Gastrocnemius medialis (tissue), 4 donors: ENCODE results near the gene PTGES2. TPM values are rescaled to one million over a fixed set of nuclear protein-coding genes. Genes with fewer than 3 reads are reported as not detected.

Source experiments
- ATAC-seq, 2 donors: fragments of 150-250 bp; one replicate each; pipeline ENCODE4 v1.9.1; 2016
- DNase-seq, 2 donors: peaks; one replicate each; pipeline ENCODE4 v3.0.0-alpha.2; 2019
- H3K27ac ChIP-seq, 4 donors: fragments of 200-600 bp; sonication (generic); 1 replicate in 1 of 4; 2 replicates in 3 of 4; pipeline ENCODE4 v1.5.1; 2016 to 2018; ENCODE audit warnings: mild to moderate bottlenecking in 2 of 4, moderate library complexity in 1 of 4
- H3K27me3 ChIP-seq, 3 donors: fragments of 200-600 bp; sonication (generic) in 2 of 3; 1 replicate in 1 of 3; 2 replicates in 2 of 3; pipeline versions ENCODE4 v1.5.1 to v1.6.0; 2016 to 2019; ENCODE audit warnings: mild to moderate bottlenecking in 1 of 3, moderate library complexity in 1 of 3
- H3K36me3 ChIP-seq, 2 donors: fragments of 200-600 bp; sonication (generic) in 1 of 2; one replicate each; pipeline ENCODE4 v1.5.1; 2017 to 2018
- H3K4me1 ChIP-seq, 2 donors: fragments of 200-600 bp; sonication (generic) in 1 of 2; one replicate each; pipeline ENCODE4 v1.5.1; 2016 to 2017; ENCODE audit warnings: mild to moderate bottlenecking in 2 of 2
- H3K4me3 ChIP-seq, 4 donors: fragments of 200-600 bp; sonication (generic) in 3 of 4; 1 replicate in 1 of 4; 2 replicates in 3 of 4; pipeline ENCODE4 v1.5.1; 2016 to 2019; ENCODE audit warnings: mild to moderate bottlenecking in 2 of 4
- H3K9me3 ChIP-seq, 3 donors: fragments of 200-600 bp; sonication (generic) in 2 of 3; 1 replicate in 1 of 3; 2 replicates in 2 of 3; pipeline ENCODE4 v1.5.1; 2016 to 2019
- CTCF ChIP-seq, 5 experiments: fragments of 450-650 bp in 3 of 5; fragments of 200-600 bp in 2 of 5; sonication (generic) in 2 of 5; IDR thresholded peaks in 4 of 5; conservative IDR thresholded peaks in 1 of 5; 1 replicate in 4 of 5; 2 replicates in 1 of 5; pipeline ENCODE4 v1.5.1; 2016 to 2019; ENCODE audit warnings: antibody characterized with exemption in 5 of 5, mild to moderate bottlenecking in 3 of 5, moderate library complexity in 3 of 5
- POLR2A ChIP-seq, 2 donors: fragments of 450-650 bp; IDR thresholded peaks; one replicate each; pipeline ENCODE4 v1.6.1; 2017; ENCODE audit warnings: antibody characterized with exemption in 2 of 2, mild to moderate bottlenecking in 2 of 2, moderate library complexity in 2 of 2
- in situ Hi-C, 4 donors: fragments of 200-750 bp; cut with MboI; loops; one replicate each; pipeline versions ENCODE4 v1.15.0 to v1.8.0; 2017; ENCODE audit warnings: low sequenced_read_pairs in 4 of 4
- intact Hi-C: fragments of 100-400 bp; cut with DNase I; formaldehyde crosslinking; loops from one replicate; pipeline ENCODE4 v1.15.1; 2023; ENCODE audit warnings: low total_unique reads
- total RNA-seq, 4 donors: library from RNA; depleted of rRNA; stranded (reverse); fragments of >200 nt; gene quantifications; one replicate each; pipeline versions ENCODE4 v1.1.0 to v1.2.3, GENCODE V29; 2016

The PTGES2 gene
- total RNA-seq, 4 donors from 2014 or later, result 95.2 to 266 (median 155) TPM

GRCh38 chr9:128148509-128149000 lies 21.0 kb upstream of the PTGES2 start:
- in situ Hi-C loops (no loop called here), intact Hi-C loops (no loop called here)
- Histone ChIP-seq H3K4me3 (no peak overlapping the region), H3K27ac (no peak overlapping the region), H3K36me3 (no peaks in the 10 kb centered on the region), H3K9me3 (no peaks in the 10 kb centered on the region), H3K4me1 (peaks cover 0 to 8% of the 10 kb centered on the region in 2 donors), H3K27me3 (no peaks in the 10 kb centered on the region)
- no peak for DNase-seq
- no peak for ATAC-seq
- TF ChIP-seq POLR2A (IDR thresholded peaks at IDR 0.05) (no peak), CTCF (IDR thresholded peaks at IDR 0.05 in 4 of 5, conservative IDR thresholded peaks at IDR 0.05 in 1 of 5) (no peak)

GRCh38 chr9:128146591-128147120 lies 19.1 kb upstream of the PTGES2 start:
- Histone ChIP-seq H3K4me3 (no peak overlapping the region), H3K27ac (no peak overlapping the region), H3K9me3 (no peaks in the 10 kb centered on the region), H3K27me3 (no peaks in the 10 kb centered on the region), H3K36me3 (no peaks in the 10 kb centered on the region), H3K4me1 (peaks cover 0 to 8% of the 10 kb centered on the region in 2 donors)
- TF ChIP-seq CTCF (IDR thresholded peaks at IDR 0.05 in 4 of 5, conservative IDR thresholded peaks at IDR 0.05 in 1 of 5), result no peak
- TF ChIP-seq POLR2A (IDR thresholded peaks at IDR 0.05), result no peak
- intact Hi-C loops, result no loop called here
- ATAC-seq, result no peak
- in situ Hi-C loops, result no loop called here
- no peak for DNase-seq

GRCh38 chr9:128145951-128146351 lies 18.4 kb upstream of the PTGES2 start:
- H3K9me3 ChIP-seq, result no peaks in the 10 kb centered on the region
- no peak overlapping the region for H3K4me3 ChIP-seq
- in situ Hi-C loops (no loop called here), intact Hi-C loops (no loop called here)
- DNase-seq, result no peak
- no peak for ATAC-seq
- H3K27me3 ChIP-seq, result no peaks in the 10 kb centered on the region
- H3K36me3 ChIP-seq, result no peaks in the 10 kb centered on the region
- no peak overlapping the region for H3K27ac ChIP-seq
- H3K4me1 ChIP-seq, result peaks cover 0 to 8% of the 10 kb centered on the region in 2 donors
- no peak for TF ChIP-seq CTCF (IDR thresholded peaks at IDR 0.05 in 4 of 5, conservative IDR thresholded peaks at IDR 0.05 in 1 of 5)
- no peak for TF ChIP-seq POLR2A (IDR thresholded peaks at IDR 0.05)

GRCh38 chr9:128145536-128145935 lies 18.0 kb upstream of the PTGES2 start:
- Histone ChIP-seq H3K27ac (no peak overlapping the region), H3K4me1 (peaks cover 0 to 8% of the 10 kb centered on the region in 2 donors), H3K36me3 (no peaks in the 10 kb centered on the region), H3K27me3 (no peaks in the 10 kb centered on the region), H3K9me3 (no peaks in the 10 kb centered on the region), H3K4me3 (no peak overlapping the region)
- DNase-seq (no peak), ATAC-seq (no peak)
- in situ Hi-C loops, result no loop called here
- TF ChIP-seq POLR2A (IDR thresholded peaks at IDR 0.05) (no peak), CTCF (IDR thresholded peaks at IDR 0.05 in 4 of 5, conservative IDR thresholded peaks at IDR 0.05 in 1 of 5) (no peak)
- intact Hi-C loops, result no loop called here
